Glutamatergic neuron (in vitro differentiated cells): Measurements from ENCODE around the gene SCRN3. TPM values are rescaled to one million over a fixed set of nuclear protein-coding genes. Genes with fewer than 3 reads are reported as not detected.

Experiments used
- DNase-seq: peaks from one replicate; pipeline ENCODE4 v3.0.0; 2022
- H3K27ac Mint-ChIP-seq: one replicate; pipeline ENCODE4 v1.8.0; 2020; ENCODE audit warnings: mild to moderate bottlenecking, mixed read lengths, inconsistent platforms; ENCODE audit not compliant: unreplicated experiment
- H3K27me3 Mint-ChIP-seq: one replicate; pipeline ENCODE4 v1.8.0; 2020; ENCODE audit warnings: mild to moderate bottlenecking, moderate library complexity, mixed read lengths, inconsistent platforms; ENCODE audit not compliant: unreplicated experiment
- H3K36me3 Mint-ChIP-seq: one replicate; pipeline ENCODE4 v1.8.0; 2020; ENCODE audit warnings: mild to moderate bottlenecking, mixed read lengths, inconsistent platforms; ENCODE audit not compliant: unreplicated experiment
- H3K4me1 Mint-ChIP-seq: one replicate; pipeline ENCODE4 v1.8.0; 2020; ENCODE audit warnings: mild to moderate bottlenecking, low read depth, mixed read lengths, inconsistent platforms; ENCODE audit not compliant: unreplicated experiment
- H3K4me3 Mint-ChIP-seq: one replicate; pipeline ENCODE4 v1.8.0; 2020; ENCODE audit warnings: mild to moderate bottlenecking, mixed read lengths, inconsistent platforms; ENCODE audit not compliant: unreplicated experiment
- H3K9me3 Mint-ChIP-seq: one replicate; pipeline ENCODE4 v1.8.0; 2020; ENCODE audit warnings: mild to moderate bottlenecking, moderate library complexity, mixed read lengths, inconsistent platforms; ENCODE audit not compliant: unreplicated experiment
- CTCF ChIP-seq: fragments of 200-600 bp; sonication (generic); IDR thresholded peaks from one replicate; pipeline ENCODE4 v1.5.0; 2021; ENCODE audit not compliant: partially characterized antibody, unreplicated experiment
- total RNA-seq: library from RNA; stranded (reverse); fragmentation: NEBNext Ultra II Directional; extraction: Animal tissue kit (Norgen Biotek cat#: 25700); gene quantifications from one replicate; pipeline ENCODE4 v1.2.1, GENCODE V29; 2021; ENCODE audit not compliant: unreplicated experiment

SCRN3 gene
- total RNA-seq, 1 donor from 2014 or later = 51.3 TPM

GRCh38 chr2:174436351-174436750 is 40.8 kb downstream of the SCRN3 start:
- H3K27me3 Mint-ChIP-seq = peaks cover 2% of the 10 kb centered on the region
- DNase-seq = no peak
- TF ChIP-seq CTCF = no peak
- no peaks in the 10 kb centered on the region for H3K4me1 Mint-ChIP-seq
- no peaks in the 10 kb centered on the region for H3K36me3 Mint-ChIP-seq
- H3K4me3 Mint-ChIP-seq = no peak overlapping the region
- no peak overlapping the region for H3K27ac Mint-ChIP-seq
- no peaks in the 10 kb centered on the region for H3K9me3 Mint-ChIP-seq

- no peaks in the 10 kb centered on the region for H3K4me1 Mint-ChIP-seq
- H3K27me3 Mint-ChIP-seq = peaks cover 2% of the 10 kb centered on the region
- H3K36me3 Mint-ChIP-seq = no peaks in the 10 kb centered on the region
- H3K27ac Mint-ChIP-seq = no peak overlapping the region
- no peak for DNase-seq
- TF ChIP-seq CTCF = no peak
- no peak overlapping the region for H3K4me3 Mint-ChIP-seq
- no peaks in the 10 kb centered on the region for H3K9me3 Mint-ChIP-seq
Measured at GRCh38 chr2:174438146-174438886, 42.8 kb downstream of the SCRN3 start.

GRCh38 chr2:174439323-174439722 is 43.8 kb downstream of the SCRN3 start:
- no peak for DNase-seq
- H3K4me3 Mint-ChIP-seq = no peak overlapping the region
- no peak overlapping the region for H3K27ac Mint-ChIP-seq
- no peak for TF ChIP-seq CTCF
- H3K27me3 Mint-ChIP-seq = peaks cover 2% of the 10 kb centered on the region
- H3K9me3 Mint-ChIP-seq = no peaks in the 10 kb centered on the region
- no peaks in the 10 kb centered on the region for H3K36me3 Mint-ChIP-seq
- H3K4me1 Mint-ChIP-seq = no peaks in the 10 kb centered on the region

- DNase-seq = no peak
- no peak overlapping the region for H3K4me3 Mint-ChIP-seq
- peaks cover 2% of the 10 kb centered on the region for H3K27me3 Mint-ChIP-seq
- no peak overlapping the region for H3K27ac Mint-ChIP-seq
- H3K36me3 Mint-ChIP-seq = no peaks in the 10 kb centered on the region
- no peaks in the 10 kb centered on the region for H3K9me3 Mint-ChIP-seq
- no peak for TF ChIP-seq CTCF
- no peaks in the 10 kb centered on the region for H3K4me1 Mint-ChIP-seq
Measured at GRCh38 chr2:174439950-174440349, 44.4 kb downstream of the SCRN3 start.

- Mint-ChIP-seq H3K4me3 (no peak overlapping the region), H3K9me3 (no peaks in the 10 kb centered on the region), H3K36me3 (no peaks in the 10 kb centered on the region), H3K4me1 (peaks cover 2% of the 10 kb centered on the region), H3K27me3 (no peaks in the 10 kb centered on the region), H3K27ac (no peak overlapping the region)
- no peak for TF ChIP-seq CTCF
- no peak for DNase-seq
Measured at GRCh38 chr2:174442546-174443510, 47.3 kb downstream of the SCRN3 start.
